HFFc6 (cell line): ENCODE data around the gene NBAS. TPM values are rescaled to one million over a fixed set of nuclear protein-coding genes. Genes with fewer than 3 reads are reported as not detected.

Source experiments
- DNase-seq: peaks from one replicate; pipeline ENCODE4 v3.0.0-alpha.2; 2018
- H3K27ac Mint-ChIP-seq: 2 replicates; pipeline ENCODE4 v1.8.0; 2020; ENCODE audit warnings: mild to moderate bottlenecking, mixed read lengths
- H3K27me3 Mint-ChIP-seq: 2 replicates; pipeline ENCODE4 v1.8.0; 2021; ENCODE audit warnings: mild to moderate bottlenecking, moderate library complexity, mixed read lengths; ENCODE audit not compliant: insufficient read depth
- H3K36me3 Mint-ChIP-seq: 2 replicates; pipeline ENCODE4 v1.8.0; 2021; ENCODE audit warnings: low read depth, mixed read lengths
- H3K4me1 Mint-ChIP-seq: 2 replicates; pipeline ENCODE4 v1.8.0; 2020; ENCODE audit warnings: low read depth, mixed read lengths
- H3K4me3 Mint-ChIP-seq: 2 replicates; pipeline ENCODE4 v1.8.0; 2020; ENCODE audit warnings: mild to moderate bottlenecking, moderate library complexity, mixed read lengths
- H3K9me3 Mint-ChIP-seq: 2 replicates; pipeline ENCODE4 v1.8.0; 2020; ENCODE audit warnings: mild to moderate bottlenecking, mixed read lengths
- total RNA-seq, 6 experiments: library from RNA; stranded (reverse); fragmentation: NEBNext Ultra II Directional; extraction: Animal tissue kit (Norgen Biotek cat#: 25700); gene quantifications; 2 replicates in 1 of 6; 3 replicates in 5 of 6; pipeline ENCODE4 v1.2.3, GENCODE V29; 2021
- TF ChIP-seq, protein P1 (sequence below): fragments of 200-600 bp; sonication (generic); IDR thresholded peaks from 2 replicates; pipeline ENCODE4 v1.5.0; 2021; ENCODE audit warnings: antibody characterized with exemption, mild to moderate bottlenecking

NBAS gene
- total RNA-seq, 6 experiments from 2014 or later: 43.5 to 54.0 (median 52.2) TPM

DNA sequence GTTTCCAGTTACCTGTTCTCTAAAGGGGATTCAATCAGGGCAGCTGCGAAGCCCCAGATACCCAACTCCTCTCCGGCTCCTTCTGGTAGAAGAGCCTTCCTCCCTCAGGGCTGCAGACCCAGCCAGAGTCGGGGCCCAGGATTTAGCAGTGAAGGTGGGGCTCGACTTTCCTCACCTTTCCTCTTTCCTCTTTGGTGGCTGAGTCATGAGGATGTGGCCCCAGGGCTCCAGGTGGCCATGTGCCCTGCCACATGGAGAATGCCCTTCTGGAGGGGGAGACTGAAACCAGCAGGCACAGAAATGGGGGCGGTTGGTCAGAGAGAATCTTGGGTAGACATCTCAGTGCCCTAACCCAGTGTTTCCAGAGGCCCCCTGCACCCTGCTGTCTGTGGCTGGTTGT lies 402.6 kb downstream of the NBAS start:
- Mint-ChIP-seq H3K27ac (no peak overlapping the region), H3K36me3 (no peaks in the 10 kb centered on the region), H3K27me3 (peaks cover 2% of the 10 kb centered on the region), H3K4me1 (peaks cover 11% of the 10 kb centered on the region), H3K4me3 (no peak overlapping the region), H3K9me3 (no peaks in the 10 kb centered on the region)
- no peak for DNase-seq
- TF ChIP-seq, protein P1, sequence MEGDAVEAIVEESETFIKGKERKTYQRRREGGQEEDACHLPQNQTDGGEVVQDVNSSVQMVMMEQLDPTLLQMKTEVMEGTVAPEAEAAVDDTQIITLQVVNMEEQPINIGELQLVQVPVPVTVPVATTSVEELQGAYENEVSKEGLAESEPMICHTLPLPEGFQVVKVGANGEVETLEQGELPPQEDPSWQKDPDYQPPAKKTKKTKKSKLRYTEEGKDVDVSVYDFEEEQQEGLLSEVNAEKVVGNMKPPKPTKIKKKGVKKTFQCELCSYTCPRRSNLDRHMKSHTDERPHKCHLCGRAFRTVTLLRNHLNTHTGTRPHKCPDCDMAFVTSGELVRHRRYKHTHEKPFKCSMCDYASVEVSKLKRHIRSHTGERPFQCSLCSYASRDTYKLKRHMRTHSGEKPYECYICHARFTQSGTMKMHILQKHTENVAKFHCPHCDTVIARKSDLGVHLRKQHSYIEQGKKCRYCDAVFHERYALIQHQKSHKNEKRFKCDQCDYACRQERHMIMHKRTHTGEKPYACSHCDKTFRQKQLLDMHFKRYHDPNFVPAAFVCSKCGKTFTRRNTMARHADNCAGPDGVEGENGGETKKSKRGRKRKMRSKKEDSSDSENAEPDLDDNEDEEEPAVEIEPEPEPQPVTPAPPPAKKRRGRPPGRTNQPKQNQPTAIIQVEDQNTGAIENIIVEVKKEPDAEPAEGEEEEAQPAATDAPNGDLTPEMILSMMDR: no peak

DNA sequence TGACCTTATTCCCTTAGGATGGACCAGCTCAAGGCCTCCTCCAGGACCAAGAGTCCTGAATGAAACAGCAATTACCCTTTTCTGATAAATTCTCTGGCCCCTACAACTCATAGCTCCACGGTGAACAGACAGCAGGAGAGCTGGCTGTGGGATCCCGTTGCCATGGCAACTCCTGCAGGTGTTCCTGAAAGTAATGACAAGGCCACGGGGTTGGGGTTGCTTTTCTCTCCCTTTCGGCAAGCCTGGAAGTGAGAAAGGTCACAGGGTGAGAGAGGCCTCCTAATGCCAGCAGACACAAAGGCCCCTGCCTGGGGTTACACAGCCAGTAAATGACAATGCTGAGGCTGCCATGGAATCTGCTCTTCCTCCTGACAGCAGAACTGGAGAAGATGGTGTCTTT lies 403.0 kb downstream of the NBAS start:
- TF ChIP-seq, protein P1: no peak
- no peak for DNase-seq
- Mint-ChIP-seq H3K27ac (no peak overlapping the region), H3K36me3 (no peaks in the 10 kb centered on the region), H3K27me3 (peaks cover 2% of the 10 kb centered on the region), H3K4me1 (peaks cover 7% of the 10 kb centered on the region; the same call in 1 of the 2 replicates), H3K9me3 (no peaks in the 10 kb centered on the region), H3K4me3 (no peak overlapping the region)

DNA sequence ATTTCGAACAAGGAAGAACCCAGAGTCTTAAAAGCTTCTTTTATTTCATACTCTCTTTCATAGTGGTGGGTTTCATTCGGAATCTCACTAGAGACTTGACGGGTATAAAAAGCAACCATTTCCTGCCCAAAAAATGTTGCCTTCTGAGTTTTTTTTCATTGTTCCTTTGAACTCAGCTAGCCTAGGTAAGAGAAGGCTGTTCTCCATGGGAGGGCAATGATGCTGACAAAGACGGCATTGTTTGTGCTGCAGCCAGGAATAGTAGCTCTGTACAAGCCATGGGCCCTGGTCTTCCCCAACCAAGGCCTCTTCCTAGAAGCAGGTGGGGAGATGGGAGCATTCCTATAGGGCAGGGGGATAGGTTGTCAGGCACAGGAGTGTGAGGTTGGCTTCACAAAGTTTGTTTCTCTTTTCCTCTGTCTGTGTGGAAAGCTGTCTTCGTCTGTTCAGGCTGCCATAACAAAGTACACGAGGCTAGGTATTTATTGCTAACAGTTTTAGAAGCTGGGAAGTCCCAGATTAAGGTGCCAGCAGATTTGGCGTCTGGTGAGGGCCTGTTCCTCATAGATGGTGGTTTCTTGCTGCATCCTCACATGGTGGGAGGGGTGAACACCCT lies 405.1 kb downstream of the NBAS start:
- H3K27me3 Mint-ChIP-seq: no peaks in the 10 kb centered on the region; the same call in 1 of the 2 replicates
- TF ChIP-seq, protein P1: no peak

DNA sequence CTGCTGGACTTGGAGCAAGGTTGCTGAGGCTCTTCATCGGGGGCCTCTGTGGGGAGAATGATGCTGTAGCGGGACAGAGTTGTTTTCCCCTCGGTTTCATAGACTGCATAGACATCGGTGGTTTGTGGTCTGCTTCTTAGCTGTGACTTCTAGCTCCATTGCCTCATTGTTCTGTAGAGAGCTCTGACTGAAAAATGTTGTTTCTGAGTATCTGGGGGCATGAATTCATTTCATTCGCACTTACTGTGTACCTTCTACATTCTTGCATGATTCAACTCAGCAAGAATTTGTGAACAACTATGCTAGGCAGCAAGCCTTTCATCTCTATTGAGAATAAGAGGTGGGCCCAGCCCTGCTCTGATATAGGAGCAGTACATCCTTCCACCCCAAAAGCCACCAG lies 406.8 kb downstream of the NBAS start:
- Mint-ChIP-seq H3K27ac (no peak overlapping the region), H3K4me3 (no peak overlapping the region), H3K4me1 (peaks cover 7% of the 10 kb centered on the region; the same call in 1 of the 2 replicates), H3K9me3 (no peaks in the 10 kb centered on the region), H3K36me3 (no peaks in the 10 kb centered on the region), H3K27me3 (no peaks in the 10 kb centered on the region; the same call in 1 of the 2 replicates)
- no peak for DNase-seq
- TF ChIP-seq, protein P1: no peak

More for the DNA sequence above, 405.1 kb downstream of the NBAS start:
- H3K9me3 Mint-ChIP-seq: no peaks in the 10 kb centered on the region
- peaks cover 7% of the 10 kb centered on the region; the same call in 1 of the 2 replicates for H3K4me1 Mint-ChIP-seq
- no peaks in the 10 kb centered on the region for H3K36me3 Mint-ChIP-seq
- no peak overlapping the region for H3K4me3 Mint-ChIP-seq
- H3K27ac Mint-ChIP-seq: no peak overlapping the region
- DNase-seq: no peak

DNA sequence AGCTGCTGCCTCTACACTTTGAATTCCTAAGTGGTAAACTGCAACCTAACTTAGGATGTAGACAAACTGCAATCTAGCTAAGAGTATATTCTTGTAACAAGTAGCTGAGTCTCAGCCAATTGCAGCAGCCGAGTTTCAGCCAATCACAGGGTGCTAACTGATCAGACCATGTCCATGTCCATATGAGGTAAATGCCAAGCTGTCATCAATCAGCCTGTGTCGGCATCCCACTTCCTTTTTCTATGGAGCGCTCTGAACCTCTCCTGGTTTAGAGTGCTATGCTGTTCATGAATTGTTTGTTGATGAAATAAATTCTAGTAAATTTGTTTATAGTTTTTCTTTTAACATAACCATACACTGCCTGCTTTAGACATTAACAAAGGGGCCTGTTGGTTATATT lies 408.8 kb downstream of the NBAS start:
- H3K27me3 Mint-ChIP-seq: no peaks in the 10 kb centered on the region; the same call in 1 of the 2 replicates
- no peaks in the 10 kb centered on the region for H3K9me3 Mint-ChIP-seq
- TF ChIP-seq, protein P1: no peak
- DNase-seq: no peak
- no peaks in the 10 kb centered on the region for H3K36me3 Mint-ChIP-seq
- peaks cover 7% of the 10 kb centered on the region; the same call in 1 of the 2 replicates for H3K4me1 Mint-ChIP-seq
- no peak overlapping the region for H3K27ac Mint-ChIP-seq
- H3K4me3 Mint-ChIP-seq: no peak overlapping the region
